ENCODE results near the gene LRP1. TPM values are rescaled to one million over a fixed set of nuclear protein-coding genes. Genes with fewer than 3 reads are reported as not detected.

The LRP1 gene
- total RNA-seq, 1 donor from 2014 or later = 591 TPM

DNA sequence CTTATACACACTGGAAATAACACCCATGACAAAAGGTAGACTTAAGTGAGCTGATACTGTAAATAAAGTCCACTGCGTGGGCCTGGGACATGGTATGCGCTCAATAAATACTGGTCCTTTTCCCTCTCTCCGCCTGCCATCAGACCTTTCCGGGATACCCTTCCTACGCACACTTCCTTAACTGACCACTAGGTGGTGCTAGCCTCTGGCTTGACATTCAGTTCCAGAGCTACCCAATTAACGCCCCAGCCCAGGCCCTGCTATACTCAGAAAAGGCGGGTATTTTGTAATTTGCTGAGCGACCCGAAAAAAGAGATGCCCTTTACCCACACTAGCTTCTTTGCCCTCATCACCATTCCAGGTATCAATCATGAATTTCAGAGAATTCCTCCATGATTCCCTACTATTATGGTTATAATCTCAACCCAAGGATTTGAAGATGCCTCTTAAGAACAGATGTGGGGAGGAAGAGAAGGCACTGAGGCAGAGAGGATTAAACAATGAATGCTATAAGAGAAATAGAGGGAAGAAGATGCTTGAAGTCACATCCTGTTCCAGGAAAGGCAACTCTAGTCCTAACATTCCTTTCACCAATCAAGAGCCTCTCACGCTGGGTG, 3.9 kb upstream of the LRP1 start:
- DNase-seq (ENCODE audit: extremely low spot score, unreplicated experiment) = peak; percentile 92
- TF ChIP-seq CTCF (IDR thresholded peaks at IDR 0.05) = peak; percentile 94
- Mint-ChIP-seq H3K4me3 (ENCODE audit: unreplicated experiment) (no peak overlapping the region), H3K27me3 (ENCODE audit: unreplicated experiment) (no peaks in the 10 kb centered on the region), H3K4me1 (ENCODE audit: unreplicated experiment) (peaks cover 18% of the 10 kb centered on the region), H3K27ac (ENCODE audit: unreplicated experiment) (no peak overlapping the region), H3K9me3 (ENCODE audit: unreplicated experiment) (no peaks in the 10 kb centered on the region), H3K36me3 (ENCODE audit: unreplicated experiment) (no peaks in the 10 kb centered on the region)

- Mint-ChIP-seq H3K27ac (ENCODE audit: unreplicated experiment) (no peak overlapping the region), H3K27me3 (ENCODE audit: unreplicated experiment) (no peaks in the 10 kb centered on the region), H3K4me3 (ENCODE audit: unreplicated experiment) (no peak overlapping the region), H3K9me3 (ENCODE audit: unreplicated experiment) (no peaks in the 10 kb centered on the region), H3K4me1 (ENCODE audit: unreplicated experiment) (peaks cover 29% of the 10 kb centered on the region), H3K36me3 (ENCODE audit: unreplicated experiment) (no peaks in the 10 kb centered on the region)
- no peak for TF ChIP-seq CTCF (IDR thresholded peaks at IDR 0.05)
- DNase-seq (ENCODE audit: extremely low spot score, unreplicated experiment) = no peak
These were observed 2.2 kb upstream of the LRP1 start for GRCh38 chr12:57126061-57126460.

DNA sequence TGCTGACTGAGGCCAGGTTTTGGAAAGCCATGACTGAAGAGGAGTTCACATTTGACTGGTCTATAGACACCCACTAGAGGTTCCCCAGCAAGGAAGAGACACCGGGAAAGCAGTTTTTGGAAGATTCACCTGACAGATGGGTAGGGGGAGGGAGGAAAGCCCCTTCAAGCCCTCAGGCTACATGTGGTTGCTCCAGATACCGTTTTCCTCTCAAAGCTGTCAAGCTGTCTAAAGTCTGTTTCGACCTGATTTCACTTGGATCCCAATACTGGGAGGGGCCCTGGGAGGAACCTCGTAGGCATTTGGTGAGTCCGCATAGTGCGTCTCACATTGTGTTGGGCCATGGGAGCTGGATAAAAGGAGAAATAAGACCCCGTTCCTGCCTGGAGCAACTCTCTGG, 1.7 kb upstream of the LRP1 start:
- Mint-ChIP-seq H3K9me3 (ENCODE audit: unreplicated experiment) (no peaks in the 10 kb centered on the region), H3K4me3 (ENCODE audit: unreplicated experiment) (peak overlapping the region; percentile 89), H3K4me1 (ENCODE audit: unreplicated experiment) (peaks cover 34% of the 10 kb centered on the region), H3K27me3 (ENCODE audit: unreplicated experiment) (no peaks in the 10 kb centered on the region), H3K27ac (ENCODE audit: unreplicated experiment) (peak overlapping the region; percentile 82), H3K36me3 (ENCODE audit: unreplicated experiment) (peaks cover 1% of the 10 kb centered on the region)
- no peak for DNase-seq (ENCODE audit: extremely low spot score, unreplicated experiment)
- TF ChIP-seq CTCF (IDR thresholded peaks at IDR 0.05) = no peak

DNA sequence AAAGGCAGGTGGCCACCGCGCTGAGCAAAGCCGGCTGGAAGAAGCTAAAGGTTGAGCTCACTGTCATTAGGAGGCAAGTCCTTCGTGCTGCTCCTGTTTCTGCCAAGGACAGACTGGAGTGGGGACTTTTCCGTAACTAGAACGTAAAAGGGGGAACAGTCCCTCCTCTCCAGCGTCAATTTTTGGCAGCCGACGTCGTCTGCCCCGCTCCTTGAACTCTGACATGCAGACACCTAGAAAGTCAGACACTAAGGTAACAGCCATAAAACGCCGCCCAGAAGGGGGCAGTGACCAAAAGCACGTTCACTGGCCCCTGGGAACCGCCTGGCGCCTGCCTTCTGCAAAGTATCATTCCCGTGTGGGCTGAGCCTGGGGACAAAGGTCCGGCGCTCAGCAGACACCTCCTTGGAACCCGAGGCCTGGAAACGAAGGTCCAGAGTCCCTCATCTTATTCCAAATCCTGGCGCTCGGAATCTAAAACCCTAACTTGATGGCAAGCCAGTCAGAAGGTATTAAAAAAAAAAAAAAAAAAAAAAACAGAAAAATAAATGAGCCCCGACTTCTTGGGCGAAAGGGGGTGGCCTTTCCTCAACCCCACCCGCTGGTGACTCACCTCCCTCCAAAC, 1.1 kb upstream of the LRP1 start:
- Mint-ChIP-seq H3K27ac (ENCODE audit: unreplicated experiment) (peak overlapping the region; percentile 82), H3K9me3 (ENCODE audit: unreplicated experiment) (no peaks in the 10 kb centered on the region), H3K27me3 (ENCODE audit: unreplicated experiment) (no peaks in the 10 kb centered on the region), H3K36me3 (ENCODE audit: unreplicated experiment) (peaks cover 4% of the 10 kb centered on the region), H3K4me3 (ENCODE audit: unreplicated experiment) (peak overlapping the region; percentile 89), H3K4me1 (ENCODE audit: unreplicated experiment) (peaks cover 41% of the 10 kb centered on the region)
- DNase-seq (ENCODE audit: extremely low spot score, unreplicated experiment) = no peak
- peak; percentile 39 for TF ChIP-seq CTCF (IDR thresholded peaks at IDR 0.05)

DNA sequence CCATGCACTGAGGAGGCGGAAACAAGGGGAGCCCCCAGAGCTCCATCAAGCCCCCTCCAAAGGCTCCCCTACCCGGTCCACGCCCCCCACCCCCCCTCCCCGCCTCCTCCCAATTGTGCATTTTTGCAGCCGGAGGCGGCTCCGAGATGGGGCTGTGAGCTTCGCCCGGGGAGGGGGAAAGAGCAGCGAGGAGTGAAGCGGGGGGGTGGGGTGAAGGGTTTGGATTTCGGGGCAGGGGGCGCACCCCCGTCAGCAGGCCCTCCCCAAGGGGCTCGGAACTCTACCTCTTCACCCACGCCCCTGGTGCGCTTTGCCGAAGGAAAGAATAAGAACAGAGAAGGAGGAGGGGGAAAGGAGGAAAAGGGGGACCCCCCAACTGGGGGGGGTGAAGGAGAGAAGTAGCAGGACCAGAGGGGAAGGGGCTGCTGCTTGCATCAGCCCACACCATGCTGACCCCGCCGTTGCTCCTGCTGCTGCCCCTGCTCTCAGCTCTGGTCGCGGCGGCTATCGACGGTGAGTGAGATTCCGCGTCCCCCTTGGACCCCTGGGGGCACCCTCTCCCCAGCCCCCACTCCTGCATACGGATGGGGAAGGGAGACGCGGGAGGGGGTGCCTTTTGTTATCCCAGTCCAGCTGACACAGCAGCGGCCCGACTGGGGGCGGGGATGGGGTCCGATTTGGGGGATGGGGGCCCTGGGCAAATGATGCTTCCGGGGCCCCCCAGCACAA, 400 bp downstream of the LRP1 start:
- H3K9me3 Mint-ChIP-seq (ENCODE audit: unreplicated experiment) = no peaks in the 10 kb centered on the region
- H3K4me3 Mint-ChIP-seq (ENCODE audit: unreplicated experiment) = peak overlapping the region; percentile 89
- H3K36me3 Mint-ChIP-seq (ENCODE audit: unreplicated experiment) = peaks cover 4% of the 10 kb centered on the region
- peak overlapping the region; percentile 68 for H3K27ac Mint-ChIP-seq (ENCODE audit: unreplicated experiment)
- H3K27me3 Mint-ChIP-seq (ENCODE audit: unreplicated experiment) = no peaks in the 10 kb centered on the region
- DNase-seq (ENCODE audit: extremely low spot score, unreplicated experiment) = no peak
- TF ChIP-seq CTCF (IDR thresholded peaks at IDR 0.05) = no peak
- peaks cover 55% of the 10 kb centered on the region for H3K4me1 Mint-ChIP-seq (ENCODE audit: unreplicated experiment)

Data from osteocyte (in vitro differentiated cells).